HG03175 (cell line): ENCODE data around the gene PCDHGC3.

Source experiments
- ATAC-seq: cut with Tn5 transposase; IDR thresholded peaks from one replicate; pipeline ENCODE4 v1.9.1; 2021; ENCODE audit warnings: mild to moderate bottlenecking, moderate library complexity; ENCODE audit not compliant: unreplicated experiment

PCDHGC3 gene

DNA sequence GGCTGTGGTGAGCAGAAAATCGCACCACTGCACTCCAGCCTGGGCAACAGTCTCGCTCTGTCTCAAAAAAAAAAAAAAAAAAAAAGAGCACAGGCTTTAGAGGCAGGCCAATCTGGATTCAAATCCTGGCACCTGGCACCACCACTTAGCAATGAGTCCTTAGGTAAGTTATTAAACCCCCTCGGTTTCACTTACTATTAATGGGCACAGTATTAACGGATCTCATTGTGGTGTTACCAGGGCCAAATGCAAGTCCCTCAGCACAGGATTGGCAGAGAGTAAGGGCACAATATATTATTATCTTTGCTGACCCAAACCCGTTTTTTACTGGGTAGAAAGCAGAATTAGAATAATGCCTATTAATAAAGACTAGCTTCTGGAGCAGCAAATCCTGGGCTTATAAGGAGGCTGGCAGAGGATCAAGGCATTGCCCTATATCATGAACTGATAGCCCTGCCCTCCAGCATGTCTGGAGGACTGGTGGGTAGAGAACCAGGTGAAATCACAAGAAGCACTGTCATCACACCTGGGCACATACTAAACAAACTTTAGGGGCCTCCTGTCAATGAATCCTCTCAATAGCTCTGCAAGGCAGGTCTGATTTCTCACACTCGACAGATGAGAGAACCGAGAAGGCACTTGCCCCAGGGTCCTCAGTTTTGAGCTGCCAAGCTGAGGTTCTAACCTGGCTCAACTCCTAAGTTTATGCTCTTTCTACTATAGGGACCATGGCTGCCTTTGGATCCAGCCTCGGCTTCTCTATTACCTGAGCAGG lies 30.8 kb downstream of the PCDHGC3 start:
- ATAC-seq: no peak

- peak; percentile 30 for ATAC-seq
Observed at GRCh38 chr5:141507387-141508091, 31.8 kb downstream of the PCDHGC3 start.

GRCh38 chr5:141508440-141508797 lies 32.7 kb downstream of the PCDHGC3 start:
- ATAC-seq: no peak

GRCh38 chr5:141508798-141509611 lies 33.2 kb downstream of the PCDHGC3 start:
- no peak for ATAC-seq

GRCh38 chr5:141510160-141510559 lies 34.4 kb downstream of the PCDHGC3 start:
- ATAC-seq: no peak

DNA sequence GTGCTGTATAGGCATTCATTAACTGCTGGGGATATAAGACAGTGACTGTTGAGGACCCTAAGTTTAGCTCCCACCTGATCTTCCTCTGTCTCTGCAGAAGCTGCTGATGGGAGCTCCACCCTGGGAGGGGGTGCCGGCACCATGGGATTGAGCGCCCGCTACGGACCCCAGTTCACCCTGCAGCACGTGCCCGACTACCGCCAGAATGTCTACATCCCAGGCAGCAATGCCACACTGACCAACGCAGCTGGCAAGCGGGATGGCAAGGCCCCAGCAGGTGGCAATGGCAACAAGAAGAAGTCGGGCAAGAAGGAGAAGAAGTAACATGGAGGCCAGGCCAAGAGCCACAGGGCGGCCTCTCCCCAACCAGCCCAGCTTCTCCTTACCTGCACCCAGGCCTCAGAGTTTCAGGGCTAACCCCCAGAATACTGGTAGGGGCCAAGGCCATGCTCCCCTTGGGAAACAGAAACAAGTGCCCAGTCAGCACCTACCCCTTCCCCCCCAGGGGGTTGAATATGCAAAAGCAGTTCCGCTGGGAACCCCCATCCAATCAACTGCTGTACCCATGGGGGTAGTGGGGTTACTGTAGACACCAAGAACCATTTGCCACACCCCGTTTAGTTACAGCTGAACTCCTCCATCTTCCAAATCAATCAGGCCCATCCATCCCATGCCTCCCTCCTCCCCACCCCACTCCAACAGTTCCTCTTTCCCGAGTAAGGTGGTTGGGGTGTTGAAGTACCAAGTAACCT lies 35.3 kb downstream of the PCDHGC3 start:
- peak; percentile 19 for ATAC-seq

GRCh38 chr5:141511771-141512325 lies 36.1 kb downstream of the PCDHGC3 start:
- no peak for ATAC-seq

DNA sequence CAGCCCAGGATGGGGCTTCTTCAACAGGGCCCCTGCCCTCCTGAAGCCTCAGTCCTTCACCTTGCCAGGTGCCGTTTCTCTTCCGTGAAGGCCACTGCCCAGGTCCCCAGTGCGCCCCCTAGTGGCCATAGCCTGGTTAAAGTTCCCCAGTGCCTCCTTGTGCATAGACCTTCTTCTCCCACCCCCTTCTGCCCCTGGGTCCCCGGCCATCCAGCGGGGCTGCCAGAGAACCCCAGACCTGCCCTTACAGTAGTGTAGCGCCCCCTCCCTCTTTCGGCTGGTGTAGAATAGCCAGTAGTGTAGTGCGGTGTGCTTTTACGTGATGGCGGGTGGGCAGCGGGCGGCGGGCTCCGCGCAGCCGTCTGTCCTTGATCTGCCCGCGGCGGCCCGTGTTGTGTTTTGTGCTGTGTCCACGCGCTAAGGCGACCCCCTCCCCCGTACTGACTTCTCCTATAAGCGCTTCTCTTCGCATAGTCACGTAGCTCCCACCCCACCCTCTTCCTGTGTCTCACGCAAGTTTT lies 36.7 kb downstream of the PCDHGC3 start:
- peak; percentile 34 for ATAC-seq

GRCh38 chr5:141512911-141513626 lies 37.3 kb downstream of the PCDHGC3 start:
- ATAC-seq: no peak

- peak; percentile 36 for ATAC-seq
Observed at GRCh38 chr5:141513627-141514329, 38.0 kb downstream of the PCDHGC3 start.

DNA sequence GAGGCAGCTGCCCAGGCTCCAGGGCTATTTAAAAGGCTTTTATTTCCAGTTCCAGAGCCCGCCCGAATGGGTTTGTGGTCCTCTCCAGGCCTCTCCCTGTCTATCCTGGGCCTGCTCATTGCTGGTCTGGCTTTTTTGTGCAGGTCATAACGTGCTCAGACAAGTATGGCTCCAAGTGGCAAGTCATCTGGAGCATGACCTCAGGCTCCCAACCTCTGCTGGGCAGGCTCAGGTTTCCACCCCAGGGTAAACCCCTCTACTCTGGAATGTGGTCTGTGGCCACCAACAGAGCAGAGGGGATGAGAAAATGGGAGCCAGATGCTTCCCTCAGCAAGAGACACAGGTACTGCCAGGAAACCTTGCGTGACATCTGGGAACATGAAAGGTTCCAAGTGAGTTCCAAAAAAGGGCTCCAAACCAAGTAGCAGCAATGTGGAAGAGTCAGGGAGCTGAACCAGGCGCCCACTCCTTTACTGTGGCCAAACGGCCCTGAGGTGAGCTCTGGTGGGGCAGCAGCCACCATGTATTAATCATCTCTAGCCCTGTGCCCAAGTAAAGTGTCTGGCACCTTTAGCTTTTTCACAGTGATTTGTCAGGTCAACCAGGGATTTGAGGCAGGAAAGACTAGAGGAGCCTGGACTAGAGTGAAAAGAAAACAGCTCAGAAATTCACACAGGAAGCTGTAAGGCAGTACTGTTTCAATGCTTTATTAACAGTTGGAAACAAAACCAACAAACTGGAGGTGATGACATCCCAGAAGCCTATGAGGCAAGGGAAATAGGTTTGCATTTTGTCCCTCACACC lies 38.8 kb downstream of the PCDHGC3 start:
- peak; percentile 4 for ATAC-seq

- ATAC-seq: no peak
Observed at GRCh38 chr5:141515141-141515540, 39.4 kb downstream of the PCDHGC3 start.

- ATAC-seq: no peak
Observed at GRCh38 chr5:141515946-141516671, 40.3 kb downstream of the PCDHGC3 start.

DNA sequence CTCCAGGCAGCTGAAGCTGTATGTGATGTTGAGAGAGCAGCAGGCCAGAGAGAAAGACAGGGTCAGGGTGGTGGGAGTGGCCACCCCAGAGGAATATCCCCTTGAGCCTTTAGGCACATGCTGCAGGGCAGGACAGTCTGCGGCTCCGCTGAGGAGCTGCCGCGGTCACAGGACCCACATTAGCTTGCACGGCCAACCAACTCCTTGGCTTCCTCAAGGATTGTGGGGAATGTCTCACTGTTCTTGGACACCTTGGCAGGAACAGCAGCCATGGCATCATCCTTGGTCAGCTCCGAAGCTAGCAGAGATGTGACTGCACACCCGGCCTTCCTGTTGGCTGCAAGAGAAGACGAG lies 40.9 kb downstream of the PCDHGC3 start:
- ATAC-seq: no peak

GRCh38 chr5:141517312-141517711 lies 41.5 kb downstream of the PCDHGC3 start:
- no peak for ATAC-seq

DNA sequence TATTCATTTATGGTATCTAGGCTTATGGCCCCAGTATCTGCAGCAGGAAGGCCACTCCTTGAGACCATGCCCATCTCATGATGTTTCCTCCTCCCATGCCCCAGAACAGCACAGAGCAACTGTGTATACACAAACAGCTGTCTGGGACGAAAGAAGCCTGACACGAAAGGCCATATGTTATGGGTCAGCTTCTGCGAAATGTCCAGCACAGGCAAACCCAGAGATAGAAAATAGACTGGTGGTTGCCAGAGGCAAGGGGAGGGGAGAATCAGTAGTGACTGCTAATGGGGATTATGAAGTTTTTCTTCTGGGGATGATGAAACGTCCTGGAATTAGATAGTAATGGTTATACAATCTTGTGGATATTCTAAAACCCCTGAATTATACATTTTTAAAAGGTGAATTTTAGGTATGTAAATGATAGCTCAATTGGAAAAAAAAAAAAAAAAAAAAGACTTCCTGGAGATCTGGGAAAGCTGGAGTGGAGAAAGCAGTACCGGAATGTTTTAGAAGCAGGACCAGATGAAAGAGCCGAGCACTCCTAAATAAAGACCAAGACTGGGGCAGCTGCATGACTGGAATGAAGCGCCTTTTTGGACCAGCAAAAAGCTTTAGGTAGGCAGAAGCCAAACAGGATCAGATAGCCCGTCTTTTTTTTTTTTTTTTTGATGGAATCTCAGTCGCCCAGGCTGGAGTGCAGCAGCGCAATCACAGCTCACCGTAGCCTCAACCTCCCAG lies 42.3 kb downstream of the PCDHGC3 start:
- ATAC-seq: no peak

DNA sequence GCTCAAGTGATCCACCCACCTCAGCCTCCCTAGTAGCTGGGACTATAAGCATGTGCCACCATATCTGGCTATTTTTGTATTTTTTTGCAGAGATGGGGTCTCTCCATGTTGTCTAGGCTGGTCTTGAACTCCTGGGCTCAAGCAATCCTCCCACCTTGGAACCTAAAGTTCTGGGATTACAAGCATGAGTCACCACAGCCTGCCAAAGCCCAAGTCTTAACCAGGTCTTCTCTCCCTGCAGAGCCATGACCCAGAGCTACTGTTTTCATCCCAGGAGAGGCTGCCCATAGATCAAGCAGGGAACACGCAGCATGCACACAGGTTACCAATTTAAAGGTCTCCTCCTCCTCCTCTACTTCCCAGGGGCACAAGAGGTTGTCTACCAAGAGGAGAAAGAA lies 42.9 kb downstream of the PCDHGC3 start:
- ATAC-seq: no peak
